GM18868 (cell line): ENCODE measurements around the gene SPTB.
"Not testable (repeated sequence)": the region's sequence is repeated elsewhere in the genome, so short reads cannot be mapped to it uniquely, and the experiment has no call there.

ENCODE experiments used
- ATAC-seq: cut with Tn5 transposase; IDR thresholded peaks from one replicate; pipeline ENCODE4 v1.9.1; 2021; ENCODE audit warnings: mild to moderate bottlenecking, moderate library complexity; ENCODE audit not compliant: unreplicated experiment

Gene SPTB

GRCh38 chr14:64879635-64880220 lies at the start of gene SPTB:
Gene SPTB (minus strand): TSS chr14:64879907. CDS start chr14:64823094, 56,813 bp downstream.
- peak; percentile 75 for ATAC-seq

GRCh38 chr14:64929014-64929359 lies 49.3 kb upstream of the SPTB start:
- ATAC-seq, result no peak

- peak; percentile 85 for ATAC-seq
Measured at GRCh38 chr14:64928239-64929013, 48.7 kb upstream of the SPTB start.

- ATAC-seq, result no peak
Measured at GRCh38 chr14:64927031-64927430, 47.3 kb upstream of the SPTB start.

- no peak for ATAC-seq
Measured at GRCh38 chr14:64926398-64926995, 46.8 kb upstream of the SPTB start.

- no peak for ATAC-seq
Measured at GRCh38 chr14:64923015-64923414, 43.3 kb upstream of the SPTB start.

GRCh38 chr14:64920465-64920864 lies 40.8 kb upstream of the SPTB start:
- no peak for ATAC-seq

- no peak for ATAC-seq
Measured at GRCh38 chr14:64919618-64920017, 39.9 kb upstream of the SPTB start.

- ATAC-seq, result no peak
Measured at GRCh38 chr14:64919215-64919614, 39.5 kb upstream of the SPTB start.

- ATAC-seq, result no peak
Measured at GRCh38 chr14:64918216-64918615, 38.5 kb upstream of the SPTB start.

- ATAC-seq, result no peak
Measured at GRCh38 chr14:64915797-64916196, 36.1 kb upstream of the SPTB start.

GRCh38 chr14:64915029-64915424 lies 35.3 kb upstream of the SPTB start:
- no peak for ATAC-seq

GRCh38 chr14:64914237-64915028 lies 34.7 kb upstream of the SPTB start, which contains the start of gene CHURC1:
Gene CHURC1 (plus strand): TSS chr14:64914455. CDS start chr14:64914496, 41 bp downstream.
- ATAC-seq, result peak; percentile 95

GRCh38 chr14:64913477-64913876 lies 33.8 kb upstream of the SPTB start:
- not testable (repeated sequence) for ATAC-seq

GRCh38 chr14:64912261-64912660 lies 32.6 kb upstream of the SPTB start:
- ATAC-seq, result no peak

- ATAC-seq, result no peak
Measured at GRCh38 chr14:64910847-64911495, 31.3 kb upstream of the SPTB start.

- no peak for ATAC-seq
Measured at GRCh38 chr14:64906022-64906421, 26.3 kb upstream of the SPTB start.

GRCh38 chr14:64899958-64900357 lies 20.3 kb upstream of the SPTB start:
- no peak for ATAC-seq

- peak; percentile 53 for ATAC-seq
Measured at GRCh38 chr14:64891839-64892375, 12.2 kb upstream of the SPTB start.

- ATAC-seq, result no peak
Measured at GRCh38 chr14:64891173-64891838, 11.6 kb upstream of the SPTB start.
